Peyer's patch (tissue), 4 donors: ENCODE results near the gene BRAF.

Source experiments
- POLR2A ChIP-seq, 2 donors: fragments of 450-650 bp; IDR thresholded peaks; one replicate each; pipeline ENCODE4 v1.5.1; 2017; ENCODE audit warnings: antibody characterized with exemption in 2 of 2, mild to moderate bottlenecking in 2 of 2, moderate library complexity in 2 of 2
- TF ChIP-seq, protein P1 (sequence below), 6 experiments: fragments of 450-650 bp in 4 of 6; fragments of 200-600 bp in 2 of 6; sonication (generic) in 1 of 6; IDR thresholded peaks; one replicate each; pipeline ENCODE4 v1.5.1; 2017 to 2019; ENCODE audit warnings: antibody characterized with exemption in 6 of 6, mild to moderate bottlenecking in 3 of 6, moderate library complexity in 1 of 6

DNA sequence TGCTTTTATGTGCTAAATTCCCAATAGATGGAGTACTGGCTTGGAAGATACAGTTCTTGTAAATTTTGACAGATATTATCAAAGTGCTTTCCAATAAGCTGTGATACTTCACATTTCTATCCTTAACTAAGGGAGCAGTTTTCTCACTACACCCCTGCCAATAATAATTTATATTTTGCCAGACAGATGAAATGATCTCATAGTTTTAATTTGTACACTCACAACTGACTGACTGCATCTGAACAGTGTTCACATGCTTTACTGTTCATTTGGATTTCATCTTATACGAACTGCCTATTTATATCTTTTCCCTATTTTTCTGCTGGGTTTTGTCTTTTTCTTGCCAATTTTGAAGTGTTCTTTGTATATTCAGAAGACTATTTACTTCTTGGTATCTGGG, 96.0 kb downstream of the BRAF start:
- TF ChIP-seq POLR2A (IDR thresholded peaks at IDR 0.05), result no peak
- TF ChIP-seq, protein P1, sequence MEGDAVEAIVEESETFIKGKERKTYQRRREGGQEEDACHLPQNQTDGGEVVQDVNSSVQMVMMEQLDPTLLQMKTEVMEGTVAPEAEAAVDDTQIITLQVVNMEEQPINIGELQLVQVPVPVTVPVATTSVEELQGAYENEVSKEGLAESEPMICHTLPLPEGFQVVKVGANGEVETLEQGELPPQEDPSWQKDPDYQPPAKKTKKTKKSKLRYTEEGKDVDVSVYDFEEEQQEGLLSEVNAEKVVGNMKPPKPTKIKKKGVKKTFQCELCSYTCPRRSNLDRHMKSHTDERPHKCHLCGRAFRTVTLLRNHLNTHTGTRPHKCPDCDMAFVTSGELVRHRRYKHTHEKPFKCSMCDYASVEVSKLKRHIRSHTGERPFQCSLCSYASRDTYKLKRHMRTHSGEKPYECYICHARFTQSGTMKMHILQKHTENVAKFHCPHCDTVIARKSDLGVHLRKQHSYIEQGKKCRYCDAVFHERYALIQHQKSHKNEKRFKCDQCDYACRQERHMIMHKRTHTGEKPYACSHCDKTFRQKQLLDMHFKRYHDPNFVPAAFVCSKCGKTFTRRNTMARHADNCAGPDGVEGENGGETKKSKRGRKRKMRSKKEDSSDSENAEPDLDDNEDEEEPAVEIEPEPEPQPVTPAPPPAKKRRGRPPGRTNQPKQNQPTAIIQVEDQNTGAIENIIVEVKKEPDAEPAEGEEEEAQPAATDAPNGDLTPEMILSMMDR (IDR thresholded peaks at IDR 0.05), result no peak
